Measurements from ENCODE around the gene ULBP2.
"Not testable (repeated sequence)": the region's sequence is repeated elsewhere in the genome, so short reads cannot be mapped to it uniquely, and the experiment has no call there.

The ULBP2 gene

DNA sequence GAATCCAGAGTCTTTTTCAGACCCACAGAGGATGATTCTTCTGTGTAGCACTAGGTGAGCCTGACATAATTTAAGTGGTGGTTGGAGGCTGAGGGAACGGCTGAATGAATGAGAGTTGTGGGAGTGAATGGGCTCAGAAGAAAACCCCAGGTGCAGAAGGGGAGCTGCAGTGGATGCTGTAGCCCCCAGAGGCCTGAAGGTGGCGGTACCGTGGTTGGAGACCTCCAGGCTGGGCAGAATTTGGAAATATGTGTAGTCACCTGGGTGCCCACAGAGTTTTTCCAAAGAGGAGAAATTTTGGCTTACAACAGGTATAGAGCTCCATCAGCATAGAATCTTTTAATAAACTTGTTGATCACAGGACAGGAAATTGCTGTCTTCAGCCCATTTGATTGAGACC lies 12.4 kb upstream of the ULBP2 start:
- no peak for DNase-seq

- DNase-seq = no peak
These were observed 10.3 kb upstream of the ULBP2 start for GRCh38 chr6:149931501-149931900.

GRCh38 chr6:149933036-149933435 lies 8.8 kb upstream of the ULBP2 start:
- no peak for DNase-seq

- no peak for DNase-seq
These were observed 8.4 kb upstream of the ULBP2 start for GRCh38 chr6:149933461-149933860.

DNA sequence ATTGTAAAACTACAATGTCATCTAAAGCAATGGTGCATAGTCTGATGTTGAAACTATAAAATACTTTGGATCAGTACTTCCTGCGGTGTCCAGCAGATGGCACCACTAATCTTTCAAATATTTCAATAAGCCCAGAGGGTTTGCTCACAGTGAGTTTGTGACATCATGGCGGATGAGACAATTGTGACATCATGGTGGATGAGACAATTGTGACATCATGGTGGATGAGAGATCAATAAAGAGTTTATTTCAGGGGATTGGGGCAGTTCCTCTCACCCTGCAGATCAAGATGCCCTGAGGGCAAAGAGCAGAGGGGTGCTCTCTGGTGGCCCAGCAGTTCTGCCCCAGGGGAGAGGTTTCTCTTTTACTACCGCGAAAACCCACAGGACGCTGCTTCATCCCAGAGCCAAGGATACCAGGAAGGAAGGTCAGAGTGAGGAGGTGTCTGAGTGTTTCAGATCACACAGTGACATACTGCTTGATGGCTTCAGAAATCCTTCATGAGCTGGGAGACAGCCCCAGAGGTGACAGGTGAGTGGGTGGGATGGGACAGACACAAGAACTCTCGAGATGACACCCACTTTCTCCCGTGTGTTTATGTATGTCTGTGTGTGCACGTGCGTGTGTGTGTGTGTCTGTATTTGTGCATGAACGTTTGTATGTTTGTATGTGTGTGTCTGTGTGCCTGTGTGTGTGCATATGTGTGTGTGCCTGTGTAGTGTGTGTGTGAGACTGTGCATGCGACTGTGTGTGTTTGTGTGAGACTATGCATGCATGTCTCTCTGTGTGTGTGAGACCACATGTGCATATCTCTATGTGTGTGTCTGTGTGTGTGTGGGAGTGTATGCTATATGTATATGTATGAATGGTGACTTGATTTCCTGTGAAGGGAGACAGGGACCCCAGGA lies 7.3 kb upstream of the ULBP2 start:
- peak; percentile 84 for DNase-seq

DNA sequence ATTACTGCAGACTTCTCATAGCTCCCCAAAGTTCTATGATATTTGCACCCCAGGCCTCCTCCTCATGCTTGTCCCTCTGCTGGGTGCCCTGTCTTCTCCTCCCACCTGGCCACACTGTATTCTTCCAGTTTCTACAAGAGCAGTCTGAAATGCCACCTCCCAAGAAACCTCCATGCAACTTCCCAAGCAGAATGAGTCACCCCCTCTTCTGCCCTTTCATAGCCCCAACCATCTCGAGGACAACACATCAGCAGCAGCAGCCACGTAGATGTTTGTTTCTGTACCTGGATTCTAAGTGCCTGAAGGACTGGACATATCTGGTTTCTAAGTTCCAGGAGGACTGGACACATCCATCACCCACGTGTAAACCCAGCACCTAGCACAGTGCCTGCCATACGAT lies 6.6 kb upstream of the ULBP2 start:
- DNase-seq = no peak

DNA sequence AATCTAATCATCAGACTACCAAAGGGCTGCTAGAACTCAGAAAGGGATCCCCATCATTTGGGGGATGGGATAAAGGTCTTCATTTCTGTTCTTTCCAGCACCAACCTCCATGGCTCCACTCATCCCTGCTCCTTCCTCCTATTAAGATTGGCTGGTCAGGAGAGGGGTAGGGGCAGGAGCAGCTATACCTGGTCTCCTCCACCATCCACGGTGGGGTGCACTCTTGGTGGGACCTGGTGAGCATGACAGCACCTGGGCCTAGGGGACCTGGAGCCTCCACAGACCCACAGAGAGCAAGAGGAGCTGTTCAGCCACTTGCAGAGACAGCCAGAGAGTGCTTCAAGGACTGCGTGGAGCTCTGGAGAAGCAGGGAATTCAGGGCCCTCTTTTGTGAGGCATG lies 6.1 kb upstream of the ULBP2 start:
- DNase-seq = no peak

GRCh38 chr6:149936743-149937142 lies 5.1 kb upstream of the ULBP2 start:
- no peak for DNase-seq

- DNase-seq = not testable (repeated sequence)
These were observed 3.7 kb upstream of the ULBP2 start for GRCh38 chr6:149938013-149938570.

- peak; percentile 78 for DNase-seq
These were observed 3.1 kb upstream of the ULBP2 start for GRCh38 chr6:149938571-149939355.

GRCh38 chr6:149939356-149939648 lies 2.5 kb upstream of the ULBP2 start:
- no peak for DNase-seq

DNA sequence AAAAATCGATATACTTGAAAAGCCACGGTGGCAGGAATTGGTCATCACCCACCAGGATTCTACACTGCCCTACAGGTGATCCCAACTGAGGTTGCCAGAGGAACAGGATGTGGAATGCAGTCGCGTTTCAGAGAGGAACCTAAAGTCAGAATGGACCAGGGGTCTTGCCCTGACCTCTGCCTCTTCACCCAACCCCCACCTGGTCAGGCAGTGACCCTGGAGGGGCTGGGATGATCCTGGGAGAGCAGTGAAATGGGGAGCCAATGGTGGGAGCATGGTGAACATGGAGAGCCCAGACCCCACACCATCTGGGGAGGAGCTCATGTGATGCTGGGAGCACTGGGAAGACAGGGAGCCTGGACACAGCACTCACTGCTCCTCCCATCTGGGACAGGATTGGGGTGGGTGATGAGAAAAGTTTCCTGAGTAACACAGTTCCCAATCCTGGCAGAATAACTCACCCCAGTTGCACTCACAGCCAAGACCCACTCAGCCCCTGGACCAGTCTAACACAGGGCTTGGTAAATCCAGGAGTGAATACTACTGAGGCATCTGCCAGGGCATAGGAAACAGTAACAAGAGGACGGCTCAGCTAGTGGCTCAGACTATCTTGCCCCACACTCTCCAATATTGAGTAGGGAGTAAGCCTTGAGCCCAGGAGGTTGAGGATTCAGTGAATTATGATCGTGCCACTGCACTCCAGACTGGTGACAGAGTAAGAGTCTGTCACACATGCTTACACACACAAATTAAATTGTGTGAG lies 1.7 kb upstream of the ULBP2 start:
- DNase-seq = no peak

DNA sequence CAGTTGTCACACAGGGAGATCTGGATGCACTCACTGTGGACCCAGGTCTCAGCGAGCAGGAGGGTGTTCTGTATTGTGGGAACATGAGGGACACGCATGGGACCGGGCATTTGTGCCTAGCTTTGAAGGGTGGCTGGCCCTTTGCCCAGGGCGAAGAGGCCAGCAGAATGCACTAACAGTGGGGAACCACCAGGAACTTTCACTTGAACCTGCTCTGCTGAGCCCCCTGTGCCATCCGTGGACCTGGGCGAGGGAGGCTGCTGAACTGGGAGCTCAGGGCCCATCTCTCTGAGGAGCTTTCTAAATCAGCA lies 1.2 kb upstream of the ULBP2 start:
- DNase-seq = no peak

DNA sequence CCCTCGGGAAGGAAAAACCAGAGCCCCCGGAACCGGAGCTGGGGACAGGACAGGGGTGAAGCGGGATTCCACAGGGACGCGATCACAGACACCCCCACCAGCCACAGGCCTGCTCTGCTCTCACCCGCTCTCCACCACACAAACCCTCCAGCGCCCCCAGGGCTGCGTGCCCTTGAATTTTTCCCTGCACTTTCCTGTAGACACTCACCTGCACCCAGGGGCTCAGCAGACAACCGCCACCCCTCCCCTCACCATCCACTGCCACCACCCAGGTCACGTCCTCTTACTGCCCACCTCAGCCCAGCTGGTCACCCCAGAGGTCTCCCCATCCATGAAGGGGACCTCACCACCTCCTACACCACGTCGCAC lies 631 bp downstream of the ULBP2 start:
- no peak for DNase-seq

- not testable (repeated sequence) for DNase-seq
These were observed 1.5 kb downstream of the ULBP2 start for GRCh38 chr6:149943321-149943720.

DNA sequence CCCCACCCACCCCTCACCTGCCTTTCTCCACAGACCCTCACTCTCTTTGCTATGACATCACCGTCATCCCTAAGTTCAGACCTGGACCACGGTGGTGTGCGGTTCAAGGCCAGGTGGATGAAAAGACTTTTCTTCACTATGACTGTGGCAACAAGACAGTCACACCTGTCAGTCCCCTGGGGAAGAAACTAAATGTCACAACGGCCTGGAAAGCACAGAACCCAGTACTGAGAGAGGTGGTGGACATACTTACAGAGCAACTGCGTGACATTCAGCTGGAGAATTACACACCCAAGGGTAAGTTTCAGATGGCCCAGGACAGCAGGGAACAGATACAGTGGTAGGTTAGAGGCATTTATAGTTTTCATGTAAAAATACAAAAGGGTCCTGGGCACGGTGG lies 3.5 kb downstream of the ULBP2 start:
- not testable (repeated sequence) for DNase-seq

DNA sequence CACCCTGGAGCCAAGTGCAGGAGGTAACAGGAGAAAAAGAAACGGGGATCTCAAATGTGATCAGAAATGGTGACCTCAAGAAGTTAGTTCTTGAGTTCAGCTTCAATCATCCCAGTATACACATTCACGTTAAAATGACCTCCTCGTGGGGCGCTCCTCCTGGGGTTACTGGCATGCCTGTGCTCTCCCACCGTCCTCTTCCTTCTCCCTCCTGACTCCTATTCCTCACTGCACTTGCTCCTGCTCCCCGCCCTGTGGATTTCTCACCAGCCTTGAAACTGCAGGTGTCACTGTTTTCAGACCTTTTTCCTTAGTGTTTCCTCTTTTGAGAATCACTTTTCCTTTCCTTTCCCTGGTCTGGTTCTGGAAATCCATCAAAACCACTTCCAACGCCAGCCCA lies 4.8 kb downstream of the ULBP2 start:
- not testable (repeated sequence) for DNase-seq

DNA sequence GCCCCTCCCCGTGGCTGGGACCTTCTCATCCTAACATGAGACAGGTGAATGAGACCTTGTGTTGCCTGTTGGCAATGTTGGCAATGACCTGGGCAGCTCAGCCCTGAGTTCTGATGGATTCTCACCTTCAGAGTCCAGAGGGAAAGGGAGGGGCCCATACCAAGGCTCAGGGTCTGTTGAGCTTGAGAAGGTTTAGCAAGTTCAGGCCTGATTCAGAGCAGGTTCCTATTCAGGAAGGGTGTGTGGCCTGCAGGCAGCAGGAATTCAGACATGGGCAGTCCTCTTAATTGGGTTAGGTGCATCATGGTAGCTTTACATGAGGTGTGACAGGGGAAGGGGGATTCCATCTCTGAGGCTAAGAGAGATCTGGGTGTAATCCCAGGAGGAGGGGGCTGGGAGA lies 5.7 kb downstream of the ULBP2 start:
- DNase-seq = not testable (repeated sequence)

DNA sequence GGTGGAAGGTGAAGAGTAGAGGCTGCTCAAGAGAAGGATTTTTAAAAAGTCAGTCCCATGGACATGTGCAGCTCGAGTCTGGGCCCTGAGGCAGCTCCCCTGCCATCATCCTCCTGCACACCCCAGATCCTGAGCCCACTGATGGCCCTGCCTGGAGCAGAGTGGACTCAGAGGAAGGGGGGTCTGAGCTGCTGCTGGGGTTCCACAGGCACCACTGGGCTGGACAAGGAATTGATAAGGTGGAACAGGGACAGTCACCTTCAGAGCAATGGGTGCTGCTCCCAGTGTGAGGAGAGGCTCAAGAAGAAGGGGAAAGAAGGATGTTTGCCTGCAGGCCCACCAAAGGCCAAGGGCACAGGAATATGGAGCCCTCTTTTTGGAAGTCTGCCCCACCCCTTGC lies 6.2 kb downstream of the ULBP2 start:
- no peak for DNase-seq

DNA sequence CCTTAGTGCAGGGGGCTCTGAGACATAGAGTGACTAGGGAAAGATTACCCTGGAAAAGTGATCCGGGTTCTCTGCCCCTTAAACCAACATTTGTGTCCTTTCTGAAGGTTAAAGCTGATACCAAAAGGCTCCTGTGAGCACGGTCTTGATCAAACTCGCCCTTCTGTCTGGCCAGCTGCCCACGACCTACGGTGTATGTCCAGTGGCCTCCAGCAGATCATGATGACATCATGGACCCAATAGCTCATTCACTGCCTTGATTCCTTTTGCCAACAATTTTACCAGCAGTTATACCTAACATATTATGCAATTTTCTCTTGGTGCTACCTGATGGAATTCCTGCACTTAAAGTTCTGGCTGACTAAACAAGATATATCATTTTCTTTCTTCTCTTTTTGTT lies 6.8 kb downstream of the ULBP2 start:
- no peak for DNase-seq

DNA sequence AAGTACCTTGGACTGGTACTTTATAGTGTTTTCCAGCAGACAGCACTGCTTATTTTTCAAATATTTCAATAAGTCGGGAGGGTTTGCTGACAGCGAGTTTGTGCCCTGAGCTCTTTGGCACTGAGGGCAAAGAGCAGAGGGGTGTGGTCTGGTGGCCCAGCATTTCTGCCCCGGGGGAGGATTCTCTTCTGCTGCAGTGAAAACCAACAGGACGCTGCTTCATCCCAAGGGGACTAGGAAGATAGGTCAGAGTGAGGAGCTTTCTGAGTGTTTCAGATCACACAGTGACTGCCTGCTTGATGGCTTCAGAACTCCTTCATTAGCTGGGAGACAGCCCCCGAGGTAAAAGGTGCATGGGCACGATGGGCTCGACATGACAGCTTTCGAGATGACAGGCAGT lies 8.6 kb downstream of the ULBP2 start:
- DNase-seq = no peak

DNA sequence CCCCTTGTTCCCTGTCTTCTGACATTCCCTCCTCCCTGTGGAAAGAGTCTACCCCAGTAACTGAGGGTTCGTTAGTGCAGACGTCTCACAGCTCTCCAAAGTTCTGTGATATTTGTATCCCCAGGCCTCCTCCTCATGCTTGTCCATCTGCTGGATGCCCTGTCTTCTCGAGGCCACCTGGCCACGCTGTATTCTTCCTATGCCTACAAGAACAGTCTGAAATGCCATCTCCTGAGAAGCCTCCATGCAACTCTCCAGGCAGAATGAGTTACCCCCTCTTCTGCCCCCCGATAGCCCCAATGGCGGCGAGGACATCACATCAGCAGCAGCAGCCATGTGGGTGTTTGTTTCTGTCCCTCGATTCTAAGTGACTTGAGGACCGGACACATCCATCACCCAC lies 9.3 kb downstream of the ULBP2 start:
- DNase-seq = no peak

DNA sequence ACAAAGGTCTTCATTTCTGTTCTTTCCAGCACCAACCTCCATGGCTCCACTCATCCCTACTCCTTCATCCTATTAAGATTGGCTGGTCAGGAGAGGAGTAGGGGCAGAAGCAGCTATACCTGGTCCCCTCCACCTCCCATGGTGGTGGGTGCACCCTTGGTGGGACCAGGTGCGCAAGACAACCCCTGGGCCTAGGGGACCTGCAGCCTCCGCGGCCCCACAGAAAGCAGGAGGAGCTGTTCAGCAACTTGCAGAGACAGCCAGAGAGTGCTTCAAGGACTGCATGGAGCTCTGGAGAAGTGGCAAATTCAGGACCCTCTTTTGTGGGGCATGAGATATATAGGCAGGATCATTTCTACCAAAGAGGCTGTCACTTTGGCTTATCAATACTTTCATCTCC lies 9.8 kb downstream of the ULBP2 start:
- no peak for DNase-seq

- not testable (repeated sequence) for DNase-seq
These were observed 11.6 kb downstream of the ULBP2 start for GRCh38 chr6:149953390-149953789.
